ENCODE results near the gene SSBP4. TPM values are rescaled to one million over a fixed set of nuclear protein-coding genes. Genes with fewer than 3 reads are reported as not detected.

The SSBP4 gene
- 100 to 1,000 TPM in 1 of 2 donors, 10 to 100 TPM in 1; 71.5 to 120 TPM for total RNA-seq

- Histone ChIP-seq H3K27me3 (replicated peaks; ENCODE audit: insufficient read depth) (no peaks in the 10 kb centered on the region), H3K4me1 (replicated peaks) (peaks cover 14% of the 10 kb centered on the region), H3K36me3 (no peaks in the 10 kb centered on the region), H3K9me3 (no peaks in the 10 kb centered on the region), H3K4me3 (peak within 1 kb of the TSS; percentile 59 to 75), H3K27ac (peak within 1 kb of the TSS; percentile 77 to 82)
- under 1% methylated on average over 79 of the region's 80 CpGs for WGBS
- TF ChIP-seq POLR2A (IDR thresholded peaks at IDR 0.05) (no peak), CTCF (IDR thresholded peaks at IDR 0.05) (peak in 3 of 4 experiments; percentile 21 to 67 (median 62)), POLR2AphosphoS5 (IDR thresholded peaks at IDR 0.05) (peak; percentile 37)
- DNase-seq (ENCODE audit: low spot score): peak; percentile 54
- intact Hi-C loops (cut with DNase I): loop anchor here (5.0 to 10.0 kb wide), 2 partner anchors 142 to 214 kb away; partner anchors contain the start of gene RAB3A
Measured at GRCh38 chr19:18419195-18419698, at the start of gene SSBP4. TSS of gene SSBP4 (plus strand) at chr19:18419398. CDS start at chr19:18419649, 251 bp downstream.

- no peak overlapping the region for H3K4me3 ChIP-seq
- H3K36me3 ChIP-seq: no peaks in the 10 kb centered on the region
- 51% methylated on average over 4 of the region's 4 CpGs for WGBS
- no peaks in the 10 kb centered on the region for H3K9me3 ChIP-seq
- DNase-seq (ENCODE audit: low spot score): no peak
- H3K4me1 ChIP-seq (replicated peaks): peaks cover 8% of the 10 kb centered on the region
- no peaks in the 10 kb centered on the region for H3K27me3 ChIP-seq (replicated peaks; ENCODE audit: insufficient read depth)
- peak overlapping the region; percentile 77 to 86 for H3K27ac ChIP-seq
- TF ChIP-seq POLR2A (IDR thresholded peaks at IDR 0.05) (no peak), CTCF (IDR thresholded peaks at IDR 0.05) (no peak), POLR2AphosphoS5 (IDR thresholded peaks at IDR 0.05) (no peak)
- intact Hi-C loops (cut with DNase I): no loop called here
Measured at GRCh38 chr19:18373407-18373891, 45.7 kb upstream of the SSBP4 start.

- 29% methylated on average over 17 of the region's 17 CpGs for WGBS
- TF ChIP-seq POLR2AphosphoS5 (IDR thresholded peaks at IDR 0.05) (peak; percentile 55), CTCF (IDR thresholded peaks at IDR 0.05) (no peak)
- intact Hi-C loops (cut with DNase I): no loop called here
- no peak overlapping the region for H3K4me3 ChIP-seq
- no peaks in the 10 kb centered on the region for H3K9me3 ChIP-seq
- H3K27me3 ChIP-seq (replicated peaks; ENCODE audit: insufficient read depth): no peaks in the 10 kb centered on the region
- DNase-seq (ENCODE audit: low spot score): peak; percentile 71
- H3K36me3 ChIP-seq: no peaks in the 10 kb centered on the region
- peak overlapping the region; percentile 77 to 86 for H3K27ac ChIP-seq
- peaks cover 8% of the 10 kb centered on the region for H3K4me1 ChIP-seq (replicated peaks)
Measured at GRCh38 chr19:18373892-18374629, 45.1 kb upstream of the SSBP4 start.

GRCh38 chr19:18377026-18377425 is 42.2 kb upstream of the SSBP4 start:
- Histone ChIP-seq H3K27ac (peak overlapping the region; percentile 83 to 86), H3K4me1 (replicated peaks) (peaks cover 11% of the 10 kb centered on the region), H3K36me3 (no peaks in the 10 kb centered on the region), H3K4me3 (no peak overlapping the region), H3K27me3 (replicated peaks; ENCODE audit: insufficient read depth) (no peaks in the 10 kb centered on the region), H3K9me3 (no peaks in the 10 kb centered on the region)
- 35% methylated on average over 6 of the region's 6 CpGs for WGBS
- peak; percentile 97 for TF ChIP-seq POLR2AphosphoS5 (IDR thresholded peaks at IDR 0.05)
- TF ChIP-seq POLR2A (IDR thresholded peaks at IDR 0.05): no peak
- intact Hi-C loops (cut with DNase I): no loop called here
- peak; percentile 62 for DNase-seq (ENCODE audit: low spot score)

GRCh38 chr19:18379803-18380747 is 39.1 kb upstream of the SSBP4 start:
- no peaks in the 10 kb centered on the region for H3K36me3 ChIP-seq
- peaks cover 6% of the 10 kb centered on the region for H3K4me1 ChIP-seq (replicated peaks)
- intact Hi-C loops (cut with DNase I): no loop called here
- WGBS: 25% methylated on average over 22 of the region's 22 CpGs
- no peak overlapping the region for H3K4me3 ChIP-seq
- H3K27me3 ChIP-seq (replicated peaks; ENCODE audit: insufficient read depth): no peaks in the 10 kb centered on the region
- DNase-seq (ENCODE audit: low spot score): peak; percentile 94
- peak overlapping the region; percentile 83 to 86 for H3K27ac ChIP-seq
- TF ChIP-seq CTCF (IDR thresholded peaks at IDR 0.05) (peak in 1 of 4 experiments; percentile 29), POLR2A (IDR thresholded peaks at IDR 0.05) (peak; percentile 7), POLR2AphosphoS5 (IDR thresholded peaks at IDR 0.05) (peak; percentile 90)
- no peaks in the 10 kb centered on the region for H3K9me3 ChIP-seq
